Activated naive CD4-positive, alpha-beta T cell treated with anti-CD3 and anti-CD28 coated beads, Interleukin-2, amount 50 U/mL, for 24 hours (primary cell): ENCODE measurements around the gene RPS21.
A peak's percentile ranks its signal among the peaks of the same experiment; 100 is the strongest.

ENCODE experiments used
- H3K27ac Mint-ChIP-seq: one replicate; pipeline ENCODE4 v1.8.0; 2021; ENCODE audit warnings: mild to moderate bottlenecking, mixed read lengths
- H3K27me3 Mint-ChIP-seq: one replicate; pipeline ENCODE4 v1.8.0; 2021; ENCODE audit warnings: mixed read lengths
- H3K36me3 Mint-ChIP-seq: one replicate; pipeline ENCODE4 v1.8.0; 2021; ENCODE audit warnings: mixed read lengths
- H3K4me1 Mint-ChIP-seq: one replicate; pipeline ENCODE4 v1.8.0; 2021; ENCODE audit warnings: mixed read lengths
- H3K4me3 Mint-ChIP-seq: one replicate; pipeline ENCODE4 v1.8.0; 2021; ENCODE audit warnings: mild to moderate bottlenecking, mixed read lengths
- H3K9me3 Mint-ChIP-seq: one replicate; pipeline ENCODE4 v1.8.0; 2021; ENCODE audit warnings: mixed read lengths

Gene RPS21

DNA sequence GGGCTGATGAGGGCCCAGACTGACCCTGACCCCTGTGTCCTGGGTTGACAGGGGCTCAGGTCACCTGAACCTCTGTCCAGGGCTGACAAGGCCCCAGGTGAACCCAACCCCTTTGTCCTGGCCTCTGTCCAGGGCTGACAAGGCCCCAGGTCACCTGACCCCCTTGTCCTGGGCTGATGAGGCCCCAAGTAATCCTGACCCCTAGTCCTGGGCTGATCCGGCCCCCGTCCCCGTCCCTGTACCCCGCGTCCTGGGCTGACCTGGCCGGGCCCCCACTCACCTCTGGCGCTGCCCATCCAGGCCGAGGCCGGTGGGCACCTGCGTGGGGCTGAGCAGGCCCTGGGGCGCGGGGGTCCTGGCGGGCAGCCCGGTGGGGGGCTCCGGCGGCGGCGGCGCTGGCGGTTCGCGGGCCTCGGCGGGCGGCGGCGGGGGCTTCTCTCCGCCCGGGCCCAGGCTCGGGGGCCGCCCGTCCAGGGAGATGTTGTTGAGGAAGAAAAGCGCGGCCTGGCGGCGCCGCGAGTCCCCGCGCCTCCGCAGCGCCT is 19.8 kb downstream of the RPS21 start:
- no peaks in the 10 kb centered on the region for H3K36me3 Mint-ChIP-seq

DNA sequence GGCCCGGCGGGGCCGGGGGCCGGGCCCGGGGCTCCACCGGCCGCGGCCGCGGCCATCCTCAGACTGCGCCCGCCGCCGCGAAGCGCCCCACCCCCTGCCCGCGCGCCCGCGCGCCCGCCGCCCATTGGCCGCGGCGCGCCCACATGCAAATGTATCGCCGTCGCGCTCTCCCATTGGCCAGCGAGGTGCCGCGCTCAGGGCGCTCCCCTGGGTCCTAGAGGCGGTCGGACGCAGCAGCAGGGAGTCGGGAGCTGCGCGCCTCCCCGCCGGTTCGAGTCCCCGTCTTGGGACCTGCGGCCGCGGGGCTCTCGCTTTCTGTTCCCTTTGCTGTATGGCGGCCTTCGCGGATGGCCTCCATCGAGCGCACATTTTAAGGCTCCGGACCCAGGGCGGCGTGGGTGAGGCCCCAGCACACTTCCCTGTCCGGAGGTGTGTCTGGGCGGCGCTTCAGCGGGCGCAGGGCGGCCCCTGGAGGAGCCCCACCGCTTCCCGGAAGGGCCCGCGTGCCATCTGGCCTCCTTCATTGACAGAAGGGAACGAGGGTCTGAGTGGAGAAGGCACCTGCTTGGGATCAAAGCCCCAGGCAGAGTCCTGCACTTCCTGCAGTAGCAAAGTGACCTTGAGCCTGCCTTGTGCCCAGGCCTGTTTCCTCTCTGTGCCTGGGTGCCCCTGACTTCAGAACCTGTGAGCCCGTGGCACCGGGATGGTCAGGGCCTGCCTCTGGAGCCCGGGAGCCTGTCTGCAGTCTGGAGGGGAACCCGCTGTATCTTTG is 20.5 kb downstream of the RPS21 start, which contains the start of gene CABLES2:
CABLES2 (minus strand) TSS at position 65 of the 772 bp plus-strand sequence; CDS start at position 56, 9 bp downstream.
- H3K27ac Mint-ChIP-seq: peak within 1 kb of the TSS; percentile 74
- peak within 1 kb of the TSS; percentile 83 for H3K4me3 Mint-ChIP-seq
- H3K36me3 Mint-ChIP-seq: no peaks in the 10 kb centered on the region
- peaks cover 25% of the 10 kb centered on the region for H3K4me1 Mint-ChIP-seq
- H3K27me3 Mint-ChIP-seq: no peaks in the 10 kb centered on the region
- no peaks in the 10 kb centered on the region for H3K9me3 Mint-ChIP-seq

More for the DNA sequence above, 19.8 kb downstream of the RPS21 start:
- H3K27me3 Mint-ChIP-seq: no peaks in the 10 kb centered on the region
- peak overlapping the region; percentile 72 for H3K4me3 Mint-ChIP-seq
- H3K9me3 Mint-ChIP-seq: no peaks in the 10 kb centered on the region
- peaks cover 25% of the 10 kb centered on the region for H3K4me1 Mint-ChIP-seq
- no peak overlapping the region for H3K27ac Mint-ChIP-seq

- Mint-ChIP-seq H3K9me3 (no peaks in the 10 kb centered on the region), H3K4me1 (peaks cover 25% of the 10 kb centered on the region), H3K36me3 (no peaks in the 10 kb centered on the region), H3K4me3 (peak overlapping the region; percentile 83), H3K27me3 (no peaks in the 10 kb centered on the region), H3K27ac (no peak overlapping the region)
Measured at GRCh38 chr20:62408055-62408454, 21.2 kb downstream of the RPS21 start.

GRCh38 chr20:62408640-62409039 is 21.7 kb downstream of the RPS21 start:
- Mint-ChIP-seq H3K27me3 (no peaks in the 10 kb centered on the region), H3K27ac (no peak overlapping the region)

GRCh38 chr20:62409086-62409853 is 22.4 kb downstream of the RPS21 start:
- peak overlapping the region; percentile 15 for H3K4me3 Mint-ChIP-seq
- H3K27ac Mint-ChIP-seq: peak overlapping the region; percentile 41
- H3K27me3 Mint-ChIP-seq: no peaks in the 10 kb centered on the region
- H3K36me3 Mint-ChIP-seq: no peaks in the 10 kb centered on the region
- H3K4me1 Mint-ChIP-seq: peaks cover 21% of the 10 kb centered on the region
- no peaks in the 10 kb centered on the region for H3K9me3 Mint-ChIP-seq

More at GRCh38 chr20:62408640-62409039, 21.7 kb downstream of the RPS21 start:
- no peak overlapping the region for H3K4me3 Mint-ChIP-seq
- peaks cover 25% of the 10 kb centered on the region for H3K4me1 Mint-ChIP-seq
- no peaks in the 10 kb centered on the region for H3K9me3 Mint-ChIP-seq
- H3K36me3 Mint-ChIP-seq: no peaks in the 10 kb centered on the region

DNA sequence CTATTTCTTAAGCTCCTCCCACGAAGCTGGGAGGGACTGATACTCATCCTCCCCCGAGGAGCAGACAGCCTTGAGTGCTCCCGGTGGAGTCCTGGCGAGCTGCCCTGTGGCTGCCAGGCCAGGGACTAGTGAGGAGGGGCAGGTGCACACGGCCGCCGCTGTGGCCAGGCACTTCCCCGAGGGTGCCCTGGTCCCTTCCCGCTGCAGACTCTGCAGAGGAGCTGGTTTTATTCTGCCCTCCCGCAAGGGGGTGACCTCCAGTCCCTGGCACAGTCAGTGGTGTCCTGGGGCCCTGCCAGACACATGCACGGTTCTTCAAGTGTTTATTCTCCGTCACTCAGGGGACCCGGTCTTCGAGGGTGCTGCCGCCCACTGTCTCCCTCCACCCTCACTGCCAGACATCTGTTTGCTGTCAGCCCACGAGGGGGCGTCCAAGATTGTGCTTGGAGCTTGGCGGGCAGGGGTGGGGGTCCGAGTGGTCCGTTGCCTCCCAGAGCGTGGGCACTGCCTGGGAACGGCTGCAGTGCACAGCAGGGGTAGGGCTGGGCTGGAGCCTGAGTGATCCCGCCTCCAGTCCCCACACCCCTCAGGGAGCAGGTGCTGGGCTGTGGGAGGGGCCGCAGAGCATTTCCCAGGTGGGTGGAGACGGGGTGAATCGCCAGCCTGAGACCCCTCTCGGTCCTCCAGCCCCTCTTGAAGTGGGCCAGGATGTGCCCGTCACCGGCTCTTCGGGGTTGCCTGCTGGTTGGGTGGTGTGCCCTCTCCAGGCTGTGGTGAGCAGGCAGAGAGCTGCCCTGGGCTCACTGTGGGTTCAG is 23.2 kb downstream of the RPS21 start:
- no peaks in the 10 kb centered on the region for H3K9me3 Mint-ChIP-seq
- H3K27me3 Mint-ChIP-seq: no peaks in the 10 kb centered on the region
- H3K36me3 Mint-ChIP-seq: no peaks in the 10 kb centered on the region
- no peak overlapping the region for H3K4me3 Mint-ChIP-seq
- H3K27ac Mint-ChIP-seq: no peak overlapping the region
- peaks cover 18% of the 10 kb centered on the region for H3K4me1 Mint-ChIP-seq

GRCh38 chr20:62410746-62411478 is 24.0 kb downstream of the RPS21 start:
- H3K4me3 Mint-ChIP-seq: no peak overlapping the region
- no peak overlapping the region for H3K27ac Mint-ChIP-seq
- H3K36me3 Mint-ChIP-seq: no peaks in the 10 kb centered on the region
- H3K9me3 Mint-ChIP-seq: no peaks in the 10 kb centered on the region
- H3K4me1 Mint-ChIP-seq: peaks cover 10% of the 10 kb centered on the region
- no peaks in the 10 kb centered on the region for H3K27me3 Mint-ChIP-seq

- Mint-ChIP-seq H3K27me3 (no peaks in the 10 kb centered on the region), H3K9me3 (no peaks in the 10 kb centered on the region), H3K4me1 (peaks cover 6% of the 10 kb centered on the region), H3K36me3 (no peaks in the 10 kb centered on the region), H3K27ac (no peak overlapping the region), H3K4me3 (no peak overlapping the region)
Measured at GRCh38 chr20:62411479-62412193, 24.7 kb downstream of the RPS21 start.

- H3K36me3 Mint-ChIP-seq: no peaks in the 10 kb centered on the region
- H3K4me1 Mint-ChIP-seq: peaks cover 6% of the 10 kb centered on the region
- no peaks in the 10 kb centered on the region for H3K9me3 Mint-ChIP-seq
- H3K27me3 Mint-ChIP-seq: no peaks in the 10 kb centered on the region
- no peak overlapping the region for H3K27ac Mint-ChIP-seq
- no peak overlapping the region for H3K4me3 Mint-ChIP-seq
Measured at GRCh38 chr20:62412194-62413024, 25.5 kb downstream of the RPS21 start.

DNA sequence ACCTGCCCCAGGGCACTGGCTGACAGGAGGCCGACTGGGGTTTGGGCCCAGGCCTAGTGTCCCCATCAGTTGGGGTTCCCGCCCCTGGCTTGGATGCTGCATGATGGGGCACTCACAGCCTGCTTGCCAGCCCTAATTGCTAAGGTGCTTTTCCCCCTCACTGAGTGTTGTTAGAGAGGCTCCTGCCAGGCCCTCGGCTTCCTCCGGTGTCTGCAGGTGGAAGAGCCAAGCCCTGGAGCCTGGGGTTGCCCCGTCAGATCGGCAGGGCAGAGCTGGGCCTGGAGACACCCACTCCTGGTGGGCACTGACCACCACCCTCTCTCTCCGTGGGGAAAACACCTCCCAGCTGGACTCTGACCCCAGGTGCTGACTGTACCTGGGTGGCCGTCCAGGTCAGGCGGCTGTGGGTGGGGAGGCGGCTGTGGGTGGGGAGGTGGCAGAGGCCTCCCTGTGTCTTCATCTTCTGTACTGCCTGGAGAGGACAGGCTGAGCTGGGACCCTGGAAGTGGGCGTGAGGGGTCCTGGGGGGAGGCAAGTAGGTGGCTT is 26.2 kb downstream of the RPS21 start:
- Mint-ChIP-seq H3K27ac (no peak overlapping the region), H3K4me3 (no peak overlapping the region), H3K9me3 (no peaks in the 10 kb centered on the region), H3K27me3 (no peaks in the 10 kb centered on the region), H3K36me3 (no peaks in the 10 kb centered on the region), H3K4me1 (peaks cover 6% of the 10 kb centered on the region)

DNA sequence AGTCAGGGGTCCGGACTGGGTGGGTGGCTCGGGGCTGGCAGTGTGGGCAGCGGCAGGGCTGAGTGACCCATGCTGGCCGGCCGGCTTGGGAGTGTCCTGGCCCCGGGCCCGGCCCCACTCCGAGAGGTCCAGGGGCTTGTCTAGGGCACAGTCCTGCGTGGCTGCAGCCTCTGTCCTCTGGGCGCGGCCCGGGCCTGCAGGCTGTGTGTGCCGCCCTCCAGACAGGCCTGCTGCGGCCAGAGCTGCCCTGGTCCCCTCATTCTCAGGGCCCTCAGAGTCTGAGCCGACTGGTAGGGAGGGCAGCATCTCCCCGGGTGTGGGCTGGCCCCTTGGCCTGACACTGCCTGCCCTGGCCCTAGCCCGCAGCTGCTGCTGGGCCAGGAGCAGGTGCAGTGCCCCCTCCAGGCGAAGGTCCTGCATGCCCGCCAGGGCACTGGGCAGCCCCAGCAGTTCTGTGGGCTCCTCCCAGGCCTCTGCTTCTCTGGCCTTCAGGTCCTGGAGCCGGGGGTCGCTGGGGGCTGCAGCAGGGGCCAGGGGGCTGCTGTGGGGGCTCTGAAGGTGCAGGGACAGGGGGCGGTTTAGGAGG is 27.1 kb downstream of the RPS21 start:
- Mint-ChIP-seq H3K4me3 (no peak overlapping the region), H3K27me3 (no peaks in the 10 kb centered on the region), H3K27ac (no peak overlapping the region), H3K9me3 (no peaks in the 10 kb centered on the region), H3K4me1 (peaks cover 6% of the 10 kb centered on the region), H3K36me3 (no peaks in the 10 kb centered on the region)

GRCh38 chr20:62415354-62416111 is 28.6 kb downstream of the RPS21 start:
- H3K9me3 Mint-ChIP-seq: no peaks in the 10 kb centered on the region
- no peaks in the 10 kb centered on the region for H3K36me3 Mint-ChIP-seq
- H3K27me3 Mint-ChIP-seq: no peaks in the 10 kb centered on the region
- H3K27ac Mint-ChIP-seq: no peak overlapping the region
- H3K4me1 Mint-ChIP-seq: no peaks in the 10 kb centered on the region
- no peak overlapping the region for H3K4me3 Mint-ChIP-seq
